Measurements from ENCODE around the gene FRMD4A.
A peak's percentile ranks its signal among the peaks of the same experiment; 100 is the strongest.

The FRMD4A gene

DNA sequence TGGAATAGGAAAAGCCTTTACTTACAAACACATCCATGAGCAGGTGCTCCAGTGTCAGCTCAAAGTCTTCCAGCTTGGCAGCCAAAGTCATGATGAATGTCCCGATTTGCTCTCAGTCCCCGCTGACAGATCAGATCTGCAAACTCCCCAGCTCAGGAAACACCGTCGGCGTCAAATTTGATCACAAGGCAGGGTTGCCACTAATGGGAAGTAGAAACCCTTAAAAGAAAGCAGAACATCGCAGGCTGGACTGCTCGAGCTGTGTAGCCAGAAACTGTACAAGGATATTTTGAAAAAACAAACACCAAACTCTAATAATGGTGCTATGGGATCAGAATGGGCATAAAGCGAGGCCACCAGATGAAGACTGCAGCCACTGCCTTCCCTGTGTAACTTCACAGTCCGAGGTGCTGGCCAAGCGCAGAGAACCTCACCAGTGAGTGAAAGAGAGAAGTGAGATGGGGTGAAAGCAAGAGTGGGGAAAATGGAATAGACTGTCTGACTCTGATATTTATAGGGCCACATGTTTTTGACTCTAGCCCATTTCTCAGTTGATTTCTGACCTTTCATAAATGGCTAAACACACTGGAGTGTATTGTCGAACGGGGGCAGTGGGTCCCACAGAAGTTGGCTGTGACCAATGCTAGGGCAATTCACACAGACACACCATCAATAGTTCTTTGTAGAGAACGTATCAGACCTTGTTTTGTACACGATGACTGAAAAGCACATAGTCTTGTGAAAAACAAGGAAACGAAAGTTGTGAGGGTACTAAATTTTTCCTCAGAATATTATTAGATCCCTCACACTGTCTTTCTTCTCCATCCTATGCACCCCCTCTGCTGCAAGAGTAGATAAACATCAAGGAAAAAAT, 306.2 kb downstream of the FRMD4A start:
- no peak for DNase-seq
- Histone ChIP-seq H3K27ac (no peak overlapping the region), H3K27me3 (replicated peaks) (no peaks in the 10 kb centered on the region), H3K4me3 (ENCODE audit: low read depth, low read length) (no peak overlapping the region), H3K36me3 (replicated peaks) (no peaks in the 10 kb centered on the region)
- in situ Hi-C loops (cut with HindIII; ENCODE audit: low pct_ligation_motif_present, low sequenced_read_pairs): no loop called here
- TF ChIP-seq, protein P1, sequence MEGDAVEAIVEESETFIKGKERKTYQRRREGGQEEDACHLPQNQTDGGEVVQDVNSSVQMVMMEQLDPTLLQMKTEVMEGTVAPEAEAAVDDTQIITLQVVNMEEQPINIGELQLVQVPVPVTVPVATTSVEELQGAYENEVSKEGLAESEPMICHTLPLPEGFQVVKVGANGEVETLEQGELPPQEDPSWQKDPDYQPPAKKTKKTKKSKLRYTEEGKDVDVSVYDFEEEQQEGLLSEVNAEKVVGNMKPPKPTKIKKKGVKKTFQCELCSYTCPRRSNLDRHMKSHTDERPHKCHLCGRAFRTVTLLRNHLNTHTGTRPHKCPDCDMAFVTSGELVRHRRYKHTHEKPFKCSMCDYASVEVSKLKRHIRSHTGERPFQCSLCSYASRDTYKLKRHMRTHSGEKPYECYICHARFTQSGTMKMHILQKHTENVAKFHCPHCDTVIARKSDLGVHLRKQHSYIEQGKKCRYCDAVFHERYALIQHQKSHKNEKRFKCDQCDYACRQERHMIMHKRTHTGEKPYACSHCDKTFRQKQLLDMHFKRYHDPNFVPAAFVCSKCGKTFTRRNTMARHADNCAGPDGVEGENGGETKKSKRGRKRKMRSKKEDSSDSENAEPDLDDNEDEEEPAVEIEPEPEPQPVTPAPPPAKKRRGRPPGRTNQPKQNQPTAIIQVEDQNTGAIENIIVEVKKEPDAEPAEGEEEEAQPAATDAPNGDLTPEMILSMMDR (IDR thresholded peaks at IDR 0.05; ENCODE audit: low read depth, low read length, missing control alignments): no peak

DNA sequence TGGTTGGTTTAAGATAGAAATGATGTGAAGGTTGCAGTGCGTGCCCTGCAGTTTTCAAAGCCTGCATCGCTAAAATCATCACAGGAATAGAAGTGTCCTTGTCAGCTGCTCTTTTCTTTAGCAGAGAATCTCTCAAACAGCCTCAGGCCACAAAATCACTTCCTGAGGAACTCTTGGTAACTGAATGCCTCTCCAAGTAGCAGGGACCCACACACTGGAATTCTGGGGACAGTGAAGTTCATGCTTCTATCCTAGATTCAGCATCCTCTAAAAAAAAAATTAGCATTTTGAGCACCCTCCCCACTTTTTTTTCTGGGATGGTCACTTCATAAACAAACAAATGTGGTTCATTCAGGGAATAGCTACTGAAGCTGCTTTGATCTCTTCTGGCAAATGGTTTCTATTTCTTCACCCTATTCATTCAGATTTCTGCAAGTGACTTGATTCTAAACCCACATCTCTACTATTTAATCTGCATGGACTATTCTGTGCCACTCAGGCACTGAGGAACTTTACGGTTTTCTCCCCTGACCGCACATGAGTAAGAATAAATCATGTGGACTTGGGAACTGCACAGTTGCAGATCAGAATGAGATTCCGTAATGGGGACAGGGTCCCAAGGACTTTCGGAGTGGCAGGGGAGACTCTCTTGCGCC, 306.9 kb downstream of the FRMD4A start:
- Histone ChIP-seq H3K27ac (no peak overlapping the region), H3K27me3 (replicated peaks) (no peaks in the 10 kb centered on the region), H3K36me3 (replicated peaks) (no peaks in the 10 kb centered on the region), H3K4me3 (ENCODE audit: low read depth, low read length) (no peak overlapping the region)
- DNase-seq: no peak
- TF ChIP-seq, protein P1 (IDR thresholded peaks at IDR 0.05; ENCODE audit: low read depth, low read length, missing control alignments): no peak
- in situ Hi-C loops (cut with HindIII; ENCODE audit: low pct_ligation_motif_present, low sequenced_read_pairs): no loop called here

DNA sequence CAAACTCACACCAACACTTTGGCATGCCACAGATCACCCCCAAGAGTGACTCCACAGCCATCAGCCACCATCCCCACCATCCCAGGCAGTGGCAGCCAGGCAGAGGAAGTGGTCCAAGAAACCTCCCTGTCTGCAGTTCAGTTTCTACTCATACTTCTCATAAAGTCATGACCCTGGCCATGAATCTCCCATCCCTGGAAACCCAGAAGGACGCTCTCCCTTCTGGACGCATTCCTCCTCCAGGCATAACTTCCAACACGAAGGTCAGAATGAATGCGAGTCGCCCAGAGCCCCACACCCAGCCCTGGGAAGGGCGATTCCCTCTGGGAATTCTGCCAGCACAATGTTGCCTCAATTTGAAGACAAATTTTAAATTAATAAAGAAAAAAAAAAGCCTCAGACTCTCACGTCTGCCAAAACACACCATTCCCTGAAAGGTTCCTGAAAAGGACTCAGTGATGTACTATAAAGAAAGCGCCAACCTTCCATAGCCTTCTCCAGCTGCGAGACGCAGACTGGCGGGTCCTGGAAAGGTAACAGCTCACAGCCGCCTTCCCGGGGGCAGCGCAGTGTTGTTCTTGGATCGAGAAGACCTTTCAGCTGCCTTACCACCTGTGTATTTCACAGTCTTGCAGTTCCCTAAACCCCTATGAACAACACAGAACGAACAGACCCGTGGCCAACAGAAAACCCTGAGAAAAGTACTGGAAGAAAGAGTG, 307.6 kb downstream of the FRMD4A start:
- no peak for DNase-seq
- Histone ChIP-seq H3K36me3 (replicated peaks) (no peaks in the 10 kb centered on the region), H3K4me3 (ENCODE audit: low read depth, low read length) (peak overlapping the region; percentile 7), H3K27me3 (replicated peaks) (no peaks in the 10 kb centered on the region), H3K27ac (no peak overlapping the region)
- TF ChIP-seq, protein P1 (IDR thresholded peaks at IDR 0.05; ENCODE audit: low read depth, low read length, missing control alignments): no peak
- in situ Hi-C loops (cut with HindIII; ENCODE audit: low pct_ligation_motif_present, low sequenced_read_pairs): no loop called here

DNA sequence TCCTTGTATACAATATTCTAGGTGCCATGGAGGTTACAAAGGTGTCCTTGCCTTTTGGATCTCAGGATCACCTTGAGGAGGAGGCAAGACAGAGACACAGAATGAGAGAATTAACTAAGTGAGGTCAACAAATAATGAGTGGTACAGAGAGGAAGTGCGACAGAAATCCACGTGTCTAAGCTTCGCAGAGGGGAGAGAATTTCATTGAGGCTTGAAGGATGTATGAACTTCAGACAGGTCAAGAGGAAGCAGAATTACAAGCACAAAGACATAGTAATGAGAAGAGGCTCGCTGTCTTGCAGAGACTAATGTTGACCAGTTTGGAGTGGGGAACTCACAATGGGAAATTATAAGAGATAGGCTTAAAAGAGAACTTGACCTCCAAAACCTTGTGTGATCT, 308.7 kb downstream of the FRMD4A start:
- TF ChIP-seq, protein P1 (IDR thresholded peaks at IDR 0.05; ENCODE audit: low read depth, low read length, missing control alignments): no peak
- H3K4me3 ChIP-seq (ENCODE audit: low read depth, low read length): no peak overlapping the region
- DNase-seq: no peak
- in situ Hi-C loops (cut with HindIII; ENCODE audit: low pct_ligation_motif_present, low sequenced_read_pairs): no loop called here
- no peaks in the 10 kb centered on the region for H3K36me3 ChIP-seq (replicated peaks)
- no peaks in the 10 kb centered on the region for H3K27me3 ChIP-seq (replicated peaks)
- H3K27ac ChIP-seq: no peak overlapping the region

DNA sequence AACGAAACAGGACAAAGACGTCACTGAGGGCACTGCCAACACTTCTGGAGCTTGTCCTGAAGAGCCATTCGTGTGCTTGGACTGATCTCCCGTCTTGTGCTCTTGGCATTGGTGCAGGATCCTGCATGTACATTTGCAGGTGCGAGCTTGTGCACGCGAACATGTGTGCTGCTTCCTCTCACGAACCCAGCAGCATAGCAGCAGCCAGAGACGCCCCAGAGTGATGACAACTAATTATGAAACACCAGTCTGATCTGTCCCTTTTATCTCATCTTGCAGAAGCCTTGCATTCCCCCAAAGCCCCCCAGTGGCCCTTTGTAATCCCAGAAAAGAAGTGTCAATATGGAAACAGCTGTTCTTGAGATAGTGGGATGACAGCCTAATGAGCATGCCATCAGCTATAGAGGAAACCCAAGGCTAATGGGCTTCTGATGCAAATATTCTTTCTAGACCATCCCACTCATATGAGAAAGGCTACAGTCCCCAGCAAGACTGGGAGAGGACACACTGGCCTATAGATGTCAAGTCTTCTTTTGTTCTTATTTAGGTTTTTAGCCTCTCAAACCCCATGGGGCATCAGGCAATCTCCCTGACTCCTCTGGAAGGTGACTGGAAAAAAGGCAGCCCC, 310.6 kb downstream of the FRMD4A start:
- H3K27me3 ChIP-seq (replicated peaks): no peaks in the 10 kb centered on the region
- no peaks in the 10 kb centered on the region for H3K36me3 ChIP-seq (replicated peaks)
- in situ Hi-C loops (cut with HindIII; ENCODE audit: low pct_ligation_motif_present, low sequenced_read_pairs): no loop called here
- TF ChIP-seq, protein P1 (IDR thresholded peaks at IDR 0.05; ENCODE audit: low read depth, low read length, missing control alignments): no peak
- no peak overlapping the region for H3K4me3 ChIP-seq (ENCODE audit: low read depth, low read length)
- no peak overlapping the region for H3K27ac ChIP-seq
- DNase-seq: no peak

Data from brain microvascular endothelial cell (primary cell).